HepG2 (cell line): Measurements from ENCODE around the gene NCOA6. TPM values are rescaled to one million over a fixed set of nuclear protein-coding genes. Genes with fewer than 3 reads are reported as not detected.
A peak's percentile ranks its signal among the peaks of the same experiment; 100 is the strongest.

Experiments
- DNMT1 ChIP-seq: sonication (generic); formaldehyde crosslinking; IDR thresholded peaks from 2 replicates; pipeline ENCODE4 v1.5.1; 2020; ENCODE audit warnings: mild to moderate bottlenecking, missing genetic modification reagents
- DPF2 ChIP-seq: sonication (generic); formaldehyde crosslinking; IDR thresholded peaks from 2 replicates; pipeline ENCODE4 v1.4.0; 2020; ENCODE audit warnings: mild to moderate bottlenecking, low read depth, missing genetic modification reagents, borderline replicate concordance
- HIVEP1 ChIP-seq: sonication (generic); formaldehyde crosslinking; IDR thresholded peaks from 2 replicates; pipeline ENCODE4 v1.4.0; 2020; ENCODE audit warnings: mild to moderate bottlenecking, missing genetic modification reagents
- KLF12 ChIP-seq: sonication (generic); formaldehyde crosslinking; IDR thresholded peaks from 2 replicates; pipeline ENCODE4 v1.4.0; 2020; ENCODE audit warnings: missing genetic modification reagents, borderline replicate concordance
- MBNL3 ChIP-seq: fragments of 250-450 bp; sonication (Bioruptor Pico); conservative IDR thresholded peaks from 2 replicates; pipeline ENCODE4 v1.8.0; 2022; ENCODE audit warnings: mild to moderate bottlenecking, inconsistent platforms
- RAD51 ChIP-seq: fragments of 450-650 bp; IDR thresholded peaks from 2 replicates; pipeline ENCODE4 v1.6.1; 2016; ENCODE audit warnings: borderline replicate concordance
- SSRP1 ChIP-seq: IDR thresholded peaks from 2 replicates; pipeline ENCODE4 v1.6.1; 2016; ENCODE audit warnings: control low read depth
- TARDBP ChIP-seq: sonication (generic); formaldehyde crosslinking; IDR thresholded peaks from 2 replicates; pipeline ENCODE4 v1.8.0; 2022; ENCODE audit warnings: mild to moderate bottlenecking, missing genetic modification reagents
- ZFX ChIP-seq: sonication (generic); formaldehyde crosslinking; IDR thresholded peaks from 2 replicates; pipeline ENCODE4 v1.4.0; 2020; ENCODE audit warnings: mild to moderate bottlenecking, low read depth, missing genetic modification reagents, moderate library complexity
- ZNF672 ChIP-seq: sonication (generic); formaldehyde crosslinking; IDR thresholded peaks from 2 replicates; pipeline ENCODE4 v1.8.1; 2022; ENCODE audit warnings: missing genetic modification reagents
- ZSCAN21 ChIP-seq: sonication (generic); formaldehyde crosslinking; IDR thresholded peaks from 2 replicates; pipeline ENCODE4 v1.8.0; 2022; ENCODE audit warnings: mild to moderate bottlenecking, missing genetic modification reagents, moderate library complexity, borderline replicate concordance
- ZSCAN29 ChIP-seq: sonication (generic); formaldehyde crosslinking; conservative IDR thresholded peaks from 2 replicates; pipeline ENCODE4 v1.4.0; 2020; ENCODE audit warnings: mild to moderate bottlenecking, missing genetic modification reagents
- polyA plus RNA-seq, 8 experiments: library from polyadenylated mRNA; depleted of rRNA in 3 of 8; stranded (reverse) in 7 of 8; unstranded in 1 of 8; fragments of >200 nt; fragmentation: Illumina TruSeq in 4 of 8; extraction: Trizol in 4 of 8; gene quantifications; 2 replicates each; pipeline versions ENCODE4 v1.2.1 to v1.2.3, GENCODE V29; 2011 to 2016; ENCODE audit warnings: low read depth in 4 of 8, missing spikeins in 1 of 8, mixed read lengths in 1 of 8; ENCODE audit not compliant: insufficient read depth in 1 of 8
- total RNA-seq, 5 experiments: library from RNA; depleted of rRNA; stranded (reverse); fragments of >200 nt; fragmentation: Illumina TruSeq; extraction: Trizol; gene quantifications; 2 replicates each; pipeline ENCODE4 v1.2.3, GENCODE V29; 2016; ENCODE audit warnings: low read depth in 1 of 5
- TF ChIP-seq, protein P1 (sequence below): IDR thresholded peaks from 2 replicates; pipeline ENCODE4 v1.6.1; 2016; ENCODE audit warnings: low read depth, control low read depth
- TF ChIP-seq, protein P2 (sequence below): IDR thresholded peaks from 2 replicates; pipeline ENCODE4 v1.6.1; 2016; ENCODE audit warnings: mild to moderate bottlenecking, missing biosample characterization, missing genetic modification reagents
- TF ChIP-seq, protein P3 (sequence below): sonication (generic); formaldehyde crosslinking; IDR thresholded peaks from 2 replicates; pipeline ENCODE4 v1.4.0; 2020; ENCODE audit warnings: low read depth, mild to moderate bottlenecking, missing genetic modification reagents
- TF ChIP-seq, protein P4 (sequence below): sonication (generic); formaldehyde crosslinking; IDR thresholded peaks from 2 replicates; pipeline ENCODE4 v1.5.1; 2020; ENCODE audit warnings: mild to moderate bottlenecking, missing genetic modification reagents, moderate library complexity
- TF ChIP-seq, protein P5 (sequence below): sonication (generic); formaldehyde crosslinking; IDR thresholded peaks from 2 replicates; pipeline ENCODE4 v1.4.0; 2020; ENCODE audit warnings: mild to moderate bottlenecking, missing genetic modification reagents
- TF ChIP-seq, protein P6 (sequence below): IDR thresholded peaks from 2 replicates; pipeline ENCODE4 v1.6.1; 2016; ENCODE audit warnings: missing biosample characterization, missing genetic modification reagents, low read depth

Gene NCOA6
- total and polyA plus RNA-seq, 2 of the 13 experiments (the other 11 are each of a cell fraction or from before 2014, with no cell fraction given) = 11.2 to 29.3 TPM

DNA sequence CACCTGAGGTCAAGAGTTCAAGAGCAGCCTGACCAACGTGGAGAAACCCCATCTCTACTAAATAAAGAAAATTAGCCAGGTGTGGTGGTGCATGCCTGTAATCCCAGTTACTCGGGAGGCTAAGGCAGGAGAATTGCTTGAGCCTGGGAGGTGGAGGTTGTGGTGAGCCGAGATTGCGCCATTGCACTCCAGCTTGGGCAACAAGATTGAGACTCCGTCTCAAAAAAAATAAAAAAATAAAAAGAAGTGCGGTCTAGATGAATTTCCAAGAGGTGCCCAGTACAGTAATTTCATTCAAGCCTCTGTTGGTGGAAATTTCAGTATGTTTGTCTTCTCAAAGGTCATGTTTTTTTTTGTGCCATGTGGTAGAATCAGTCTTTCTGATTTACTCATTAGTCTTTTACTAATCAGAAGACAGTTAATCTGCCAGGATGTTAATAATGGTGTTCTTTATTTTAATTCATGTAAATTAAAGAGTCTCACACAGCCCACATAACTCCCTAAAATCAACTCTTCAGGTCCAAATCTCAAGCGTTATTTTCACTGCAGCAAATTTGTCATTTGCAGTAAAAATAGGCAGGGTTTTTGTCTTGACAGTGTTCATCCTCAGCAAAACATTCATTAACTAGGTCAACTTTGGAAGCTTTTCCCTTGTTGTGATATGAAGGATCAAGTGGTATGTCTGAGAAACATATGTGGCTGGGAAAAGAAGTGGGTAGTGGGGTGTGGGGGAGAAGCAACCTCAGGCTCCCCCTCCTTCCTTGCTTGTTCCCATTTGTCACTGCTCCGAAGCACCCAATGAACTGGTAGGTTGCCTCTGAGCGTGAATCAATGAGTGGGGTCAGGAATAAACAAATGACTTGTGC is 108.0 kb downstream of the NCOA6 start (continued):
- TF ChIP-seq, protein P1, sequence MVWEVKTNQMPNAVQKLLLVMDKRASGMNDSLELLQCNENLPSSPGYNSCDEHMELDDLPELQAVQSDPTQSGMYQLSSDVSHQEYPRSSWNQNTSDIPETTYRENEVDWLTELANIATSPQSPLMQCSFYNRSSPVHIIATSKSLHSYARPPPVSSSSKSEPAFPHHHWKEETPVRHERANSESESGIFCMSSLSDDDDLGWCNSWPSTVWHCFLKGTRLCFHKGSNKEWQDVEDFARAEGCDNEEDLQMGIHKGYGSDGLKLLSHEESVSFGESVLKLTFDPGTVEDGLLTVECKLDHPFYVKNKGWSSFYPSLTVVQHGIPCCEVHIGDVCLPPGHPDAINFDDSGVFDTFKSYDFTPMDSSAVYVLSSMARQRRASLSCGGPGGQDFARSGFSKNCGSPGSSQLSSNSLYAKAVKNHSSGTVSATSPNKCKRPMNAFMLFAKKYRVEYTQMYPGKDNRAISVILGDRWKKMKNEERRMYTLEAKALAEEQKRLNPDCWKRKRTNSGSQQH (CRISPR knock-in tag) = no peak
- TF ChIP-seq SSRP1 (no peak), DPF2 (CRISPR knock-in tag) (no peak), ZFX (CRISPR knock-in tag) (no peak), HIVEP1 (no peak), MBNL3 (CRISPR knock-in tag) (no peak), KLF12 (CRISPR knock-in tag) (no peak), ZNF672 (CRISPR knock-in tag) (no peak), ZSCAN29 (CRISPR knock-in tag) (no peak), DNMT1 (no peak), TARDBP (peak; percentile 58; the same call in 1 of the 2 replicates), ZSCAN21 (no peak), RAD51 (no peak)
- TF ChIP-seq, protein P2, sequence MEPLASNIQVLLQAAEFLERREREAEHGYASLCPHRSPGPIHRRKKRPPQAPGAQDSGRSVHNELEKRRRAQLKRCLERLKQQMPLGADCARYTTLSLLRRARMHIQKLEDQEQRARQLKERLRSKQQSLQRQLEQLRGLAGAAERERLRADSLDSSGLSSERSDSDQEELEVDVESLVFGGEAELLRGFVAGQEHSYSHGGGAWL (CRISPR knock-in tag) = no peak
- TF ChIP-seq, protein P3, sequence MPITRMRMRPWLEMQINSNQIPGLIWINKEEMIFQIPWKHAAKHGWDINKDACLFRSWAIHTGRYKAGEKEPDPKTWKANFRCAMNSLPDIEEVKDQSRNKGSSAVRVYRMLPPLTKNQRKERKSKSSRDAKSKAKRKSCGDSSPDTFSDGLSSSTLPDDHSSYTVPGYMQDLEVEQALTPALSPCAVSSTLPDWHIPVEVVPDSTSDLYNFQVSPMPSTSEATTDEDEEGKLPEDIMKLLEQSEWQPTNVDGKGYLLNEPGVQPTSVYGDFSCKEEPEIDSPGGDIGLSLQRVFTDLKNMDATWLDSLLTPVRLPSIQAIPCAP (CRISPR knock-in tag) = 0 out of 2 replicates have a peak, but pooled peaks have one; percentile 20
- TF ChIP-seq, protein P4, sequence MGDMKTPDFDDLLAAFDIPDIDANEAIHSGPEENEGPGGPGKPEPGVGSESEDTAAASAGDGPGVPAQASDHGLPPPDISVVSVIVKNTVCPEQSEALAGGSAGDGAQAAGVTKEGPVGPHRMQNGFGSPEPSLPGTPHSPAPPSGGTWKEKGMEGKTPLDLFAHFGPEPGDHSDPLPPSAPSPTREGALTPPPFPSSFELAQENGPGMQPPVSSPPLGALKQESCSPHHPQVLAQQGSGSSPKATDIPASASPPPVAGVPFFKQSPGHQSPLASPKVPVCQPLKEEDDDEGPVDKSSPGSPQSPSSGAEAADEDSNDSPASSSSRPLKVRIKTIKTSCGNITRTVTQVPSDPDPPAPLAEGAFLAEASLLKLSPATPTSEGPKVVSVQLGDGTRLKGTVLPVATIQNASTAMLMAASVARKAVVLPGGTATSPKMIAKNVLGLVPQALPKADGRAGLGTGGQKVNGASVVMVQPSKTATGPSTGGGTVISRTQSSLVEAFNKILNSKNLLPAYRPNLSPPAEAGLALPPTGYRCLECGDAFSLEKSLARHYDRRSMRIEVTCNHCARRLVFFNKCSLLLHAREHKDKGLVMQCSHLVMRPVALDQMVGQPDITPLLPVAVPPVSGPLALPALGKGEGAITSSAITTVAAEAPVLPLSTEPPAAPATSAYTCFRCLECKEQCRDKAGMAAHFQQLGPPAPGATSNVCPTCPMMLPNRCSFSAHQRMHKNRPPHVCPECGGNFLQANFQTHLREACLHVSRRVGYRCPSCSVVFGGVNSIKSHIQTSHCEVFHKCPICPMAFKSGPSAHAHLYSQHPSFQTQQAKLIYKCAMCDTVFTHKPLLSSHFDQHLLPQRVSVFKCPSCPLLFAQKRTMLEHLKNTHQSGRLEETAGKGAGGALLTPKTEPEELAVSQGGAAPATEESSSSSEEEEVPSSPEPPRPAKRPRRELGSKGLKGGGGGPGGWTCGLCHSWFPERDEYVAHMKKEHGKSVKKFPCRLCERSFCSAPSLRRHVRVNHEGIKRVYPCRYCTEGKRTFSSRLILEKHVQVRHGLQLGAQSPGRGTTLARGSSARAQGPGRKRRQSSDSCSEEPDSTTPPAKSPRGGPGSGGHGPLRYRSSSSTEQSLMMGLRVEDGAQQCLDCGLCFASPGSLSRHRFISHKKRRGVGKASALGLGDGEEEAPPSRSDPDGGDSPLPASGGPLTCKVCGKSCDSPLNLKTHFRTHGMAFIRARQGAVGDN (CRISPR knock-in tag) = peak; percentile 31; the same call in 1 of the 2 replicates
- TF ChIP-seq, protein P5, sequence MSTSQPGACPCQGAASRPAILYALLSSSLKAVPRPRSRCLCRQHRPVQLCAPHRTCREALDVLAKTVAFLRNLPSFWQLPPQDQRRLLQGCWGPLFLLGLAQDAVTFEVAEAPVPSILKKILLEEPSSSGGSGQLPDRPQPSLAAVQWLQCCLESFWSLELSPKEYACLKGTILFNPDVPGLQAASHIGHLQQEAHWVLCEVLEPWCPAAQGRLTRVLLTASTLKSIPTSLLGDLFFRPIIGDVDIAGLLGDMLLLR = no peak
- TF ChIP-seq, protein P6, sequence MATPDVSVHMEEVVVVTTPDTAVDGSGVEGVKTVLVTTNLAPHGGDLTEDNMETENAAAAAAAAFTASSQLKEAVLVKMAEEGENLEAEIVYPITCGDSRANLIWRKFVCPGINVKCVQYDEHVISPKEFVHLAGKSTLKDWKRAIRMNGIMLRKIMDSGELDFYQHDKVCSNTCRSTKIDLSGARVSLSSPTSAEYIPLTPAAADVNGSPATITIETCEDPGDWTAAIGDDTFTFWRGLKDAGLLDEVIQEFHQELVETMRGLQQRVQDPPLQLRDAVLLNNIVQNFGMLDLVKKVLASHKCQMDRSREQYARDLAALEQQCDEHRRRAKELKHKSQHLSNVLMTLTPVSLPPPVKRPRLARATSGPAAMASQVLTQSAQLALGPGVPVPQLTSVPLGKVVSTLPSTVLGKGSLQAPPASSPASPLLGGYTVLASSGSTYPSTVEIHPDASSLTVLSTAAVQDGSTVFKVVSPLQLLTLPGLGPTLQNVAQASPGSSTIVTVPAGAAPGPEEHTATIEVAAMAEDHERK (CRISPR knock-in tag) = no peak
